Right lobe of liver (tissue), 6 donors: ENCODE measurements around the gene CARMIL1. TPM values are rescaled to one million over a fixed set of nuclear protein-coding genes. Genes with fewer than 3 reads are reported as not detected.

Experiments used
- ATAC-seq, 4 donors: fragments of 200-7000 bp; cut with Tn5 transposase; one replicate each; pipeline ENCODE4 v1.9.1; 2020; ENCODE audit warnings: mild to moderate bottlenecking in 4 of 4, moderate library complexity in 4 of 4
- DNase-seq, 3 donors: peaks; one replicate each; pipeline ENCODE4 v3.0.0-alpha.2; 2020
- H3K27ac ChIP-seq, 3 donors: fragments of 200-600 bp; one replicate each; pipeline ENCODE4 v1.8.0; 2022
- H3K27me3 ChIP-seq, 2 donors: fragments of 200-600 bp; one replicate each; pipeline ENCODE4 v1.8.0; 2022
- H3K36me3 ChIP-seq, 4 donors: fragments of 200-600 bp; sonication (generic) in 1 of 4; one replicate each; pipeline versions ENCODE4 v1.5.1 to v1.8.0; 2017 to 2022; ENCODE audit warnings: control low read depth in 1 of 4
- H3K4me1 ChIP-seq, 4 donors: fragments of 200-600 bp; sonication (generic) in 1 of 4; one replicate each; pipeline versions ENCODE4 v1.5.1 to v1.8.0; 2017 to 2022; ENCODE audit warnings: control low read depth in 1 of 4
- H3K4me3 ChIP-seq, 3 donors: fragments of 200-600 bp; one replicate each; pipeline ENCODE4 v1.8.0; 2022
- H3K9me3 ChIP-seq, 4 donors: fragments of 200-600 bp; sonication (generic) in 1 of 4; one replicate each; pipeline versions ENCODE4 v1.5.1 to v1.8.0; 2017 to 2022; ENCODE audit warnings: control low read depth in 1 of 4
- POLR2A ChIP-seq: fragments of 450-650 bp; IDR thresholded peaks from one replicate; pipeline ENCODE4 v1.6.1; 2017; ENCODE audit warnings: antibody characterized with exemption, mild to moderate bottlenecking
- WGBS: methylation state at CpG from one replicate; pipeline ENCODE4 v1.1.6; 2018; ENCODE audit warnings: low coverage, low lambda C conversion rate; ENCODE audit not compliant: insufficient coverage; ENCODE audit errors: missing lambda C conversion rate; 5-methylcytosine and 5-hydroxymethylcytosine counted together
- intact Hi-C, 2 donors: fragments of 100-400 bp; cut with DNase I; formaldehyde crosslinking; loops; one replicate each; pipeline versions ENCODE4 v1.11.2 to v1.14.1; 2022
- total RNA-seq, 6 experiments: library from RNA; depleted of rRNA in 2 of 6; stranded (reverse); fragments of >200 nt in 2 of 6; fragmentation: NEBNext Ultra II Directional in 3 of 6; extraction: Animal tissue kit (Norgen Biotek cat#: 25700) in 3 of 6; gene quantifications; one replicate each; pipeline versions ENCODE4 v1.1.0 to v1.2.4, GENCODE V29; 2016 to 2023
- TF ChIP-seq, protein P1 (sequence below), 4 donors: fragments of 200-600 bp in 3 of 4; fragments of 450-650 bp in 1 of 4; IDR thresholded peaks; one replicate each; pipeline versions ENCODE4 v1.5.1 to v1.8.0; 2016 to 2022; ENCODE audit warnings: antibody characterized with exemption in 4 of 4, mild to moderate bottlenecking in 2 of 4
- donor health status: DM: no; HTN: yes; CAD: no.
- donor health status: DM: no; HTN: no; CAD: no.
- donor health status: DM: no; HTN: no; CAD: no.
- donor health status: DM: no; HTN: yes; CAD: no.
- donor health status: DM: no; HTN: yes; CAD: no.

CARMIL1 gene
- total RNA-seq, 6 experiments from 2014 or later, result 3.3 to 8.6 (median 4.6) TPM

DNA sequence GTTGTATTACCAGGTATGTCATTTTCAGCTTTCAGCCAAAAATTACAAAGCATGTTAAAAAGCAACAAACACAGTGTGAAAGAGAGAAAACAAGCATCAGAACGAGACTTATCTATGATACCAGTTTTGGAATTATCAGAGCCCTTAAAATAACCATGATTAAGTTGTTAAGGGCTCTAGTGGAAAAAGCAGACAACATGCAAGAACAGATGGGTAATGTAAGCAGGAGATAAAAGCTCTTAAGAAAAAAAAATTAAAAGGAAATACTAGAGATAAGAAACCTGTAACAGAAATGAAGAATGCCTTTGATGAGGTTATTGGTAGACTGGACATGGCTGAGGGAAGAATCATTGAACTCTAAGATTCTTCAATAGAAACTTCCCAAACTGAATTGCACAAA is 245.4 kb downstream of the CARMIL1 start:
- intact Hi-C loops, result no loop called here
- TF ChIP-seq POLR2A, result no peak
- TF ChIP-seq, protein P1, sequence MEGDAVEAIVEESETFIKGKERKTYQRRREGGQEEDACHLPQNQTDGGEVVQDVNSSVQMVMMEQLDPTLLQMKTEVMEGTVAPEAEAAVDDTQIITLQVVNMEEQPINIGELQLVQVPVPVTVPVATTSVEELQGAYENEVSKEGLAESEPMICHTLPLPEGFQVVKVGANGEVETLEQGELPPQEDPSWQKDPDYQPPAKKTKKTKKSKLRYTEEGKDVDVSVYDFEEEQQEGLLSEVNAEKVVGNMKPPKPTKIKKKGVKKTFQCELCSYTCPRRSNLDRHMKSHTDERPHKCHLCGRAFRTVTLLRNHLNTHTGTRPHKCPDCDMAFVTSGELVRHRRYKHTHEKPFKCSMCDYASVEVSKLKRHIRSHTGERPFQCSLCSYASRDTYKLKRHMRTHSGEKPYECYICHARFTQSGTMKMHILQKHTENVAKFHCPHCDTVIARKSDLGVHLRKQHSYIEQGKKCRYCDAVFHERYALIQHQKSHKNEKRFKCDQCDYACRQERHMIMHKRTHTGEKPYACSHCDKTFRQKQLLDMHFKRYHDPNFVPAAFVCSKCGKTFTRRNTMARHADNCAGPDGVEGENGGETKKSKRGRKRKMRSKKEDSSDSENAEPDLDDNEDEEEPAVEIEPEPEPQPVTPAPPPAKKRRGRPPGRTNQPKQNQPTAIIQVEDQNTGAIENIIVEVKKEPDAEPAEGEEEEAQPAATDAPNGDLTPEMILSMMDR (IDR thresholded peaks at IDR 0.05), result no peak
- DNase-seq (no peak), ATAC-seq (no peak)
- no peak overlapping the region for H3K4me3 ChIP-seq
- H3K27me3 ChIP-seq, result no peaks in the 10 kb centered on the region
- 56% methylated on average over 1 of the region's 1 CpG for WGBS
- no peak overlapping the region for H3K27ac ChIP-seq
- no peaks in the 10 kb centered on the region for H3K4me1 ChIP-seq
- H3K9me3 ChIP-seq, result no peaks in the 10 kb centered on the region
- no peaks in the 10 kb centered on the region for H3K36me3 ChIP-seq

DNA sequence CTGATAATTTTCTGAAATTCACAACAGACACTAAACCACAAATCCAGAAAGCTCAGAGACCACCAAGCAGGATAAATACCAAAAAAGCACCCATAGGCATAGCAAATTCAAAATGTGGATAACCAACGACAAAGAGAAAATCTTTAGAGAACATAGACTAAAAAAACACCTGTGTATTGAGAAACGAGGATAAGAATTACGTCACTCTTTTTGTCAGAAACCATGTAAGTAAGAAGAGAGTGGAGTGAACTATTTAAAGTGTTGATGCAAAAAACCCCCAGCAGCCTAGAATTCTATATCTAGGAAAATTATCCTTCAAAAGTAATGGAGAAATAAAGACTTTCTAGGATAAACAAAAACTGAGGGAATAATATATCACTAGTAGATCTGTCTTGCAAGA is 245.9 kb downstream of the CARMIL1 start:
- Histone ChIP-seq H3K36me3 (no peaks in the 10 kb centered on the region), H3K4me1 (no peaks in the 10 kb centered on the region), H3K27ac (no peak overlapping the region), H3K27me3 (no peaks in the 10 kb centered on the region), H3K4me3 (no peak overlapping the region), H3K9me3 (no peaks in the 10 kb centered on the region)
- ATAC-seq (no peak), DNase-seq (no peak)
- 69% methylated on average over 3 of the region's 3 CpGs for WGBS
- TF ChIP-seq, protein P1 (IDR thresholded peaks at IDR 0.05), result no peak
- no peak for TF ChIP-seq POLR2A
- intact Hi-C loops, result no loop called here

DNA sequence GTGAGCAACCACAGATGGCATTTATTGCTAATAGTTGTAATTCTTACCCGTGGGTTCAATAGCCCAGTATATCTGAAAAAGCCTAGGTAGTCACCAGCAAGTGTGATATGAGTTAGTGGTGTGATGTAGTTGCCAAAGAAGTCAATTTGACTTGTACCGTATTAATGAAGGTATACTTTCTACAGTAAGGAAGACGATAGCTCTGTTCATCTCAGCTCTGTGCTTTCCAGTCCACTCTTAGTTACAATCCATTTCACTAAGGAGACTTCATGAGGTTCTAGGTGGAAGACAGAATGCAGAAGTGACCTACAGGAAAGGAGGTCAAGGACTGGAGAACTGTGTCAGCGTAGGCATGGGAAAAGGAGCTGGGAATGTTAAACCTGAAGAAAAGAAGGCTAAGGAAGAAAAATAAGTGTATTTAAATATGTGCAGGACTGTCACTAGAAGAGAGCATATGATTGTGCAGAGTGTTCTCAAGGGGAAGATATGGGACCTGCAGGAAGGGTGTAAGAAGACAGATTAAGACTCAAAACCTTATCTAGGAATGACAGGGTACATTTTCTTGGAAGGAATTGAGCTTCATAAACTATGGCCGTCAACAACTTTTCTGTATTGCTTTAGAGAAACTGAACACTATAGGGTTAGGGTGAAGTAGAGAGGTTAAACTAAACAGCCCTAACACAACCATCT is 255.9 kb downstream of the CARMIL1 start:
- intact Hi-C loops, result no loop called here
- Histone ChIP-seq H3K4me1 (no peaks in the 10 kb centered on the region), H3K4me3 (no peak overlapping the region), H3K9me3 (no peaks in the 10 kb centered on the region), H3K27me3 (no peaks in the 10 kb centered on the region), H3K27ac (no peak overlapping the region), H3K36me3 (no peaks in the 10 kb centered on the region)
- DNase-seq (no peak), ATAC-seq (peak in 1 of 4 donors; percentile 13)
- 90% methylated on average over 5 of the region's 5 CpGs for WGBS
- TF ChIP-seq, protein P1 (IDR thresholded peaks at IDR 0.05), result no peak
- TF ChIP-seq POLR2A, result no peak

DNA sequence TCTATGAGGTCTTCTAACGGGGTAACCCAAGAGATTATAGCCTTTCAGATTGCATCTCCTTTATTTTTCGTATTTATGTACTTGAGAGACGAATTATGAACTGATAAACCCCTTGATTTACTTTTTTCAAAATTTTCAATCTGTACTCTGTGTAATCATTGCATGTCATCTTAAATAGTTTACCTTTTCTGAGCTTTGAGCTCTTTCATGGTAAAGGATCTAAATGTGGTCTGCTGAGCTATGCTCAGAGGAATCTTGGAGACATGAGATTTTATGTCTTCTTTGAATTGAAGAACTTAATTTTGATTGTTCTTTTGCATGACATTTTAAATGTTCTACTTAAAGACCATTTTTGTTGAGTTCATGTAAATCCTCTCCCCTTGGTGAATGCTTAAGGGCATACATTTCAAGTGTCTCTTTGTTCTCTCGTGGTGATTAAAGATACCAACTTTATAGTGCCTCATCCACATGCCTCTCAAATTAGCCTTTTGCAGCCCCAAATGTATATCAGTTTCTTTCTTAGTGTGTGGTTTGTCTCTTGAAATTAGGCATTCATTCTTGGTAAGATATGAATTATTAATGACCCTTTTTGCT is 256.6 kb downstream of the CARMIL1 start:
- H3K36me3 ChIP-seq, result no peaks in the 10 kb centered on the region
- no peaks in the 10 kb centered on the region for H3K27me3 ChIP-seq
- H3K27ac ChIP-seq, result no peak overlapping the region
- DNase-seq (no peak), ATAC-seq (no peak)
- no peaks in the 10 kb centered on the region for H3K9me3 ChIP-seq
- H3K4me1 ChIP-seq, result no peaks in the 10 kb centered on the region
- no peak for TF ChIP-seq POLR2A
- TF ChIP-seq, protein P1 (IDR thresholded peaks at IDR 0.05), result no peak
- WGBS, result 85% methylated on average over 4 of the region's 4 CpGs
- H3K4me3 ChIP-seq, result no peak overlapping the region
- intact Hi-C loops, result no loop called here
